ENCODE results near the gene PAAF1. TPM values are rescaled to one million over a fixed set of nuclear protein-coding genes. Genes with fewer than 3 reads are reported as not detected.

The PAAF1 gene
- total RNA-seq, 1 donor from 2014 or later, result 13.5 TPM

DNA sequence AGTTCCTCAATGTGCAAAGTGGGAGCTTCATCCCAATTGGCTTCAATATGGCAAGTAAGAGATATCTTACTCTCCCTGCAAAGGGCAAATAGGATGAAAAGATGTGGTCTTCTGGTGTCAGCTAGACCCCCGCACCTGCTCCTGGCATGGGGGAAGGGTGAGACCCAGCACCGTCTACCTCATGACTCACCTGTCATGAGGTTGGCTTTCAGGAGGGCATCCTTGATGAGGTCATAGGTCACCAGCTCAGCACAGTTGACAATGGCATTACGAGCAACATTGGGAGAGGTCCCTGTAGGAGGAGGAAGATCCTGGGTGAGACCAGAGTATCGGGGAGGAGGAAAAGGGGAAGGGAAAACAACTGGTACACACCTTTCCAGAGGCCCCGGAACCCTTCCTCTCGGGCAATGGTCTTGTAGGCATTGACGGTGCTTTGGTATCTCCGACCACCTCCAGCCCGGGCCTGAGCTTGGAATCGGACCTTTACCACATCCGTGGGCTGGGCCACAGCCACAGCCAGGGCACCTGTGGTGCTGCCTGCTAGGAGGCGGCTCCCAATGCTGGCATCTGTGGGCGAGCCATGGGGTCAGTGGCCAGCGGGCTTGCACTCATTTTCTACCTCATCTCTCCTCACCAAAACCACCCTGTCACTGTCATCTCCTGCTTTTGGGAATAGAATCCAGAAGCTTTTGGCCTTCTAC, 99.8 kb downstream of the PAAF1 start:
- intact Hi-C loops (cut with micrococcal nuclease), result no loop called here
- H3K36me3 ChIP-seq, result peaks cover 29% of the 10 kb centered on the region
- peaks cover 17% of the 10 kb centered on the region for H3K4me1 ChIP-seq
- no peaks in the 10 kb centered on the region for H3K9me3 ChIP-seq (replicated peaks)
- no peaks in the 10 kb centered on the region for H3K27me3 ChIP-seq (ENCODE audit: low read depth)
- no peak overlapping the region for H3K4me3 ChIP-seq
- no peak for DNase-seq
- TF ChIP-seq, protein P1, sequence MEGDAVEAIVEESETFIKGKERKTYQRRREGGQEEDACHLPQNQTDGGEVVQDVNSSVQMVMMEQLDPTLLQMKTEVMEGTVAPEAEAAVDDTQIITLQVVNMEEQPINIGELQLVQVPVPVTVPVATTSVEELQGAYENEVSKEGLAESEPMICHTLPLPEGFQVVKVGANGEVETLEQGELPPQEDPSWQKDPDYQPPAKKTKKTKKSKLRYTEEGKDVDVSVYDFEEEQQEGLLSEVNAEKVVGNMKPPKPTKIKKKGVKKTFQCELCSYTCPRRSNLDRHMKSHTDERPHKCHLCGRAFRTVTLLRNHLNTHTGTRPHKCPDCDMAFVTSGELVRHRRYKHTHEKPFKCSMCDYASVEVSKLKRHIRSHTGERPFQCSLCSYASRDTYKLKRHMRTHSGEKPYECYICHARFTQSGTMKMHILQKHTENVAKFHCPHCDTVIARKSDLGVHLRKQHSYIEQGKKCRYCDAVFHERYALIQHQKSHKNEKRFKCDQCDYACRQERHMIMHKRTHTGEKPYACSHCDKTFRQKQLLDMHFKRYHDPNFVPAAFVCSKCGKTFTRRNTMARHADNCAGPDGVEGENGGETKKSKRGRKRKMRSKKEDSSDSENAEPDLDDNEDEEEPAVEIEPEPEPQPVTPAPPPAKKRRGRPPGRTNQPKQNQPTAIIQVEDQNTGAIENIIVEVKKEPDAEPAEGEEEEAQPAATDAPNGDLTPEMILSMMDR (IDR thresholded peaks at IDR 0.05; ENCODE audit: borderline replicate concordance), result no peak
- no peak overlapping the region for H3K27ac ChIP-seq (replicated peaks)

DNA sequence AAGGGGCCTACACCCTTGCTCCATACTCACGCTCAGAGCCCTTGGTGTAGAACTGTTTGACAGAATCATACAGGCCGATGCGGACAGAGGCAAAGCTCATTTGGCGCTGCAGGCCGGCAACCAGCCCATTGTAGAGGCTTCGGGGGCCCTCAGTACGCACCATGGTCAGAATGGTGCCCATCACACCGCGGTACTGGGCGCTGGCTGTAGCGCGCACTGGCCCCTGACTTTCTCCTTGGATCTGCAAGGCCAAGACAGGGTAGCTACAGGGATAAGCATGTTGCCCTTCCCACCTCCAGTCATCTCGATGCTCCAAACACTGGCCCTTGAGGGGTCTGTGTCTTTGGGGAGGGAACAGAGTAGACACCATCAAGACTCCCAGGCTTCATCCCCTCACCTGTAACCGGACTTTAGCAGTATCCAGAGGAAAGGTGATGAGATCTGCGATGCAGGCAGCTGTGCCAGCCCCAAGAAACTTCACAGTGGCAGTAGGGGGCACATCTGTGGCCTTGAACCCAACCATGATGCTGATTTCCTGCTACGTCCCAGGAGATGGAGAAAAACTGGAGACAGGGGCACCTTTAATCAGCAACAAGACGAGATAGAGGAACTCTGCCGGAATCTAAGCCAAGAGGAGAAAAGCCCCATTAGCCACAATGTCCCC, 101.2 kb downstream of the PAAF1 start:
- H3K4me1 ChIP-seq, result peaks cover 27% of the 10 kb centered on the region
- intact Hi-C loops (cut with micrococcal nuclease), result no loop called here
- no peak for DNase-seq
- H3K27ac ChIP-seq (replicated peaks), result no peak overlapping the region
- TF ChIP-seq, protein P1 (IDR thresholded peaks at IDR 0.05; ENCODE audit: borderline replicate concordance), result no peak
- no peaks in the 10 kb centered on the region for H3K27me3 ChIP-seq (ENCODE audit: low read depth)
- H3K36me3 ChIP-seq, result peaks cover 29% of the 10 kb centered on the region
- H3K9me3 ChIP-seq (replicated peaks), result no peaks in the 10 kb centered on the region
- H3K4me3 ChIP-seq, result no peak overlapping the region

DNA sequence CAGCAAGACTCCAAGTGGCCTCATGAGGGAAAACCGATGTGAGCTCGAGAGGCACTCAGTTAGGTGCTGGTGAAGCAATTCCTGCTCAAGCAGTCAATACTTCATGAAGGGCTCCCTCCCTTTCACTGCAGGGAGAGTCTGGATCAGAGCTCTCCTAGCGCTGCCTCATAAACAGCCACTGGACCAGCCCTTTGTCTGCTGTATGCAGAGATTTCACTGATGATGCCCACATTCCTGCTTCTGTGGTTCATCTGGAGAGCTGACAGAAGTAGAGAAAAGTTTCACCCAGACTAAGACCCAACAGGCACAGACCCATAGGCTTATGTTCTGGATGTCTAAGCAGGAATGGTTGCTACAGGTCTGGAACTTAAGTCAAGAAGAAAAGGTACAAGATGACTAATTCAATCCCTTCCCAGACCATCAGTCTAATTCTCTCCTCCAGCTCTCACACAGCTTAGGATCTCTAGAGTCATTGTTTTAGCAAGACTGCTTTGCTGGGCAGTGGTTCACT, 101.8 kb downstream of the PAAF1 start:
- Histone ChIP-seq H3K36me3 (peaks cover 29% of the 10 kb centered on the region), H3K27ac (replicated peaks) (no peak overlapping the region), H3K27me3 (ENCODE audit: low read depth) (no peaks in the 10 kb centered on the region), H3K9me3 (replicated peaks) (no peaks in the 10 kb centered on the region), H3K4me1 (peaks cover 26% of the 10 kb centered on the region), H3K4me3 (no peak overlapping the region)
- no peak for DNase-seq
- TF ChIP-seq, protein P1 (IDR thresholded peaks at IDR 0.05; ENCODE audit: borderline replicate concordance), result no peak
- intact Hi-C loops (cut with micrococcal nuclease), result no loop called here

DNA sequence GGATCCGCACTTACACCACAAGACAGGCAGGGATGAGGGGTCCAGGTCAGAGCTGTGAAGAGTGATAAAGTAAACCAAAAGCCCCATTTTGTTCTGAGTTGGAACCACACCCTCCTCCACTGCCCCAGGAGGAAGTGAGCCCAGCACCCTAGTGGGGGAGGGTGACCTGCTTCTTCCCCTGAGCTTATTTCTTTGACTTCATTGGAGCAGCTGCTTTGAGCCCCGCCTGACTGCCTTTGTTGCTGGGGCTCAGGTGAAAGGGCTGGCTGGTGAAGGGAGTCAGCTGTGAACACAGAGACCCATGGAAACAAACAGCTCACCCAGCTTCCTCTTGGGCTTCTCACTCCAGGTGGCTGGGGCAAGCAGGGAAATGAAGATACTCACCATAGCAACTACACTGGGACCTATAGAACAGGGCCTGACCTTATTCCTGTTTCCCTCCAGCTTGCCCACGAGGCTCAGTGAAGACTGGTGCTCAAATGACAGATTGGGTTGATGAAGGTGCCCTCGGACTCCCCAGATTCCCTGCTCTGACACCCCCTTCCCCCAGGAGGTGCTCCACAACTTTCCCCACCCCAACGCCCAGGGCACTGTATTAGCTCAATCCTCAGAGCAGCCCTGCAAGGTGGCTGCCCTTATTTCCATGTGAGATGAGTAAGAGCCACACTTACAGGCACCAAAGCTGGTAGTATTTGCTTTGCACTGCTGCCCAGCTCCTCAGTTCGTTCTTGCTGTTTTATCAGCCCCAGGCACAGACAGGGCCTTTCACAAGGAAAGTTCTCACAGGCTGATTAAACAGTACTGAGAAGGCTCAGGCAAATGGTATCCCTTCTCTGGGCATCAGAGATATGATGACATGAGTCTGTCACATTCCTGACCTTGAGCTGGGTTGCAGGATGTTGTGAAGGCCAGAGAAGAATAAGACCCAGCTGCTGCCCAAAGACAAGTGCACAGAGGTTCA, 103.5 kb downstream of the PAAF1 start:
- TF ChIP-seq, protein P1 (IDR thresholded peaks at IDR 0.05; ENCODE audit: borderline replicate concordance), result no peak
- Histone ChIP-seq H3K36me3 (peaks cover 26% of the 10 kb centered on the region), H3K27ac (replicated peaks) (peak overlapping the region; percentile 36), H3K4me1 (peaks cover 26% of the 10 kb centered on the region), H3K4me3 (peak overlapping the region; percentile 81), H3K9me3 (replicated peaks) (no peaks in the 10 kb centered on the region), H3K27me3 (ENCODE audit: low read depth) (no peaks in the 10 kb centered on the region)
- DNase-seq, result no peak
- intact Hi-C loops (cut with micrococcal nuclease), result no loop called here

Other genes starting within 250 kb of the PAAF1 start
- 22.4 TPM for gene PLEKHB1, start 230.4 kb upstream of the PAAF1 start, total RNA-seq
- gene RAB6A, start 115.9 kb upstream of the PAAF1 start, total RNA-seq, result 98.3 TPM
- 35.6 TPM for gene MRPL48, start 89.1 kb upstream of the PAAF1 start, total RNA-seq
- gene COA4, start 153 bp upstream of the PAAF1 start, total RNA-seq, result 53.1 TPM
- gene DNAJB13, start 74.0 kb downstream of the PAAF1 start, total RNA-seq, result not detected
- 23.4 TPM for gene UCP2, start 105.8 kb downstream of the PAAF1 start, total RNA-seq
- 2.7 TPM for gene UCP3, start 132.1 kb downstream of the PAAF1 start, total RNA-seq